Frontal cortex (tissue), 4 donors: Measurements from ENCODE around the gene ZNF554. TPM values are rescaled to one million over a fixed set of nuclear protein-coding genes. Genes with fewer than 3 reads are reported as not detected.
"Not testable (repeated sequence)": the region's sequence is repeated elsewhere in the genome, so short reads cannot be mapped to it uniquely, and the experiment has no call there.

ENCODE experiments used
- DNase-seq, 2 donors: peaks; one replicate each; pipeline ENCODE4 v3.0.0; 2012; ENCODE audit warnings: low spot score in 2 of 2
- FAIRE-seq: peaks from 2 replicates; lab custom pipeline; 2012; peaks lifted over from hg19 to GRCh38; lab: Jason Lieb, UNC
- total RNA-seq: library from RNA; depleted of rRNA; stranded (reverse); fragments of >200 nt; gene quantifications from one replicate; pipeline ENCODE4 v1.2.3, GENCODE V29; 2014
- donor health status: control.
- donor health status: control.
- donor health status: control.

The ZNF554 gene
- total RNA-seq, 1 donor from 2014 or later = 18.3 TPM

DNA sequence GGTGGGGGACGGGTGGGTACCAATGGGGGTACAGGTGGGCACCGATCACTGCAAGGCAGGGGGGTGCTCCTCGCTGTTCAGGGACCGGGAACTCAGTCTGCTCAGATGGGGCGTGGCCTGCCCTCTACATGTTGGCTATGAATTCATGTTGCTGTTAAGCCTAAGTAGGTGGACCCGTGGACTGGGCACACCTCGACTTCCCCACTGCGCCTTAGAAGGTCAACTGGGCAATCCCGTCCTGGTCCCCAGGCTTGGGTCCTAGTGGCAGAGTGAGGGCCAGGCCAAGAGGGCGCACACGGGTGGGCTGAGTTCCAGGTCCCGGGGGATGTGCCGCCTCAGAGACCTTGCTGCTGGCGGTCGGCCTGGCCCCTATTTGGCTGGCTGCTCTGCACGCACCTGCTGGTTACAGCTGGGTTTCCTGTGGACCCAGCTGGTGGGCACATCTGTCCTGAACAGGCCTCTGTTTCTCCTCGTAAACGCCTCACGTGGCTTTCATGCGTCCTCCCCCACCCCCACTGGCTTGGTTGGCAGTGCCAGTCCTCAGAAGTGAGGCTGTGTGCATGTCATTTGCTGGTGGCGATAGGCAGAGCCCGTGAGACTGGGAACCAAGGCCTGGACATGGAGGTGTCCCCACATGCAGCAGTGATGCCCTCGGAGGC, 13.5 kb upstream of the ZNF554 start:
- FAIRE-seq (no peak), DNase-seq (peak in 1 of 2 donors; percentile 27)

DNA sequence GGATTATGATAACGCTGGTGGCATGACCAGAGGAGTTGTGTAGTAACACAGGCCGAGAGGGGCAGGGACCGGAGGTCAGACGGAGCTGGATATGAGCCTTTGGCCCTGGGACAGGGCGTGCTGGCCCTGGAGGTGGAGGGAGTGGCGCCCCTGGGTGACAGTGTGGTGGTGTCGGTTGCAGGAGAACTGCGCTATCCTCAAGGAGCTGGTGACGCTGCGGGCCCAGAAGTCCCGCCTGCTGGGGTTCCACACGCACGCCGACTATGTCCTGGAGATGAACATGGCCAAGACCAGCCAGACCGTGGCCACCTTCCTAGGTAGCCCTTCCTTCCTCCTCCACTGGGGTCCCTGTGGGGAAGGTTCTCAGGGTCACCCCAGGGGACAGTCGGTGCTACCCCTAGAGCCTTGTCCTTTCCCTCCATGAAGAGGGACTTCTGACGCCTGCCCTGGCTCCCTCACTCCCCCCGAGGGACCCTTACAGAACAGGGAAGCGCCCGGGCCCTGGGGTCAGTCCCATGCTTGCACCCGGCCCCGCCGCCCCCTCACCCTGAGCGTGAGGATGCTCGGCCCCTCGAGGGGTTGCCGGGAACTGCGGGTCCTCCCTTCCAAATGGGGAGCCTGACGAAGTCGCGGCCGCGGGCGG, 12.8 kb upstream of the ZNF554 start:
- FAIRE-seq (no peak), DNase-seq (peak in 1 of 2 donors; percentile 37)

DNA sequence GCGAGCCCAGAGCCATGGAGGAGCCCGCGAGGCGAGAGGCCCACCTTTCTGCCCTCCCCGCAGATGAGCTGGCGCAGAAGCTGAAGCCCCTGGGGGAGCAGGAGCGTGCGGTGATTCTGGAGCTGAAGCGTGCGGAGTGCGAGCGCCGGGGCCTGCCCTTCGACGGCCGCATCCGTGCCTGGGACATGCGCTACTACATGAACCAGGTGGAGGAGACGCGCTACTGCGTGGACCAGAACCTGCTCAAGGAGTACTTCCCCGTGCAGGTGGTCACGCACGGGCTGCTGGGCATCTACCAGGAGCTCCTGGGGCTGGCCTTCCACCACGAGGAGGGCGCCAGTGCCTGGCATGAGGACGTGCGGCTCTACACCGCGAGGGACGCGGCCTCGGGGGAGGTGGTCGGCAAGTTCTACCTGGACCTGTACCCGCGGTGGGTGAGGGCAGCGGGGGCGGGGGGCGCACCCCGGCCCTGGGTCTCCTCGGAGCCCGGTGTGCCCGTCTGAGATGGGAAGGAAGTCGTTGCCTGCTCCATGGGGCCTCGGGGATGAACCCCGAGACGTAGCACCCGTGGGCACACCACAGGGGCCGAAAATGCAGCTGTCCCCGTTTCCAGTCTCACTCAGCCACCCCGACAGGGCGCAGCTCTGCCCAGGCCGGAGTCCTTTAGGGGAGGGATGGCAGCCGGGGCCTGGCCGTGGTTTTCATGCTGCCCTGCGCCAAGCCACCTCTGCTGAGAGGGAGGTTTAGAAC, 12.1 kb upstream of the ZNF554 start:
- DNase-seq = peak in 1 of 2 donors; percentile 26
- no peak for FAIRE-seq

DNA sequence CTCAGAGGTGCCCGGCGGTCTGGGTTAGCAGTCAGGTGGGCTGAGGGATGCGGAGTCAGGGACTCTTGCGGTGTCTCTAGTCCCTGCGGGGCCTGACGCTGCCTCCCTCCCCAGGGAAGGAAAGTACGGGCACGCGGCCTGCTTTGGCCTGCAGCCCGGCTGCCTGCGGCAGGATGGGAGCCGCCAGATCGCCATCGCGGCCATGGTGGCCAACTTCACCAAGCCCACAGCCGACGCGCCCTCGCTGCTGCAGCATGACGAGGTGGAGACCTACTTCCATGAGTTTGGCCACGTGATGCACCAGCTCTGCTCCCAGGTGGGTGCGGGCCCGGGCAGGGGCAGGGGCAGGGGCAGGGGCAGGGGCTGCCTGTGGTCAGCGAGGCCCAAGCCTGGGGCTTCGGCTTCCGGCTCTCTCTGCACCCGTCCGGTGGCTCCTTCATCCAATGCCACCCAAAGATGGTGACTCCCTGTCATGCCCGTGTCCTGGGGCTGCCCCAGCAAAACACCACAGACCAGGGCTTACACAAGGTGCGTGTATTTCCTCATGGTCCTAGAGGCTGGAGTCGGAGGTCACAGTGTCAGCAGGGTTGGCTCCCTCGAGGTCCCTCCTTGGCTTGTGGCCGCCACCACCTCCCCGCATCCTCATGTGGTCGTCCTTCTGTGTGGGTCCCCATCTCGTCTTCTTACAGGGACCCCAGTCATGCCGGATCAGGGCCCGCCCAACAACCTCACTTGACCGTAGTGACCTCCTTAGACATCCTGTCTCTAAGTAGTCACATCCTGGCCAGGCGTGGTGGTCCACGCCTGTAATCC, 11.3 kb upstream of the ZNF554 start:
- FAIRE-seq = no peak
- DNase-seq = peak in 1 of 2 donors; percentile 19

DNA sequence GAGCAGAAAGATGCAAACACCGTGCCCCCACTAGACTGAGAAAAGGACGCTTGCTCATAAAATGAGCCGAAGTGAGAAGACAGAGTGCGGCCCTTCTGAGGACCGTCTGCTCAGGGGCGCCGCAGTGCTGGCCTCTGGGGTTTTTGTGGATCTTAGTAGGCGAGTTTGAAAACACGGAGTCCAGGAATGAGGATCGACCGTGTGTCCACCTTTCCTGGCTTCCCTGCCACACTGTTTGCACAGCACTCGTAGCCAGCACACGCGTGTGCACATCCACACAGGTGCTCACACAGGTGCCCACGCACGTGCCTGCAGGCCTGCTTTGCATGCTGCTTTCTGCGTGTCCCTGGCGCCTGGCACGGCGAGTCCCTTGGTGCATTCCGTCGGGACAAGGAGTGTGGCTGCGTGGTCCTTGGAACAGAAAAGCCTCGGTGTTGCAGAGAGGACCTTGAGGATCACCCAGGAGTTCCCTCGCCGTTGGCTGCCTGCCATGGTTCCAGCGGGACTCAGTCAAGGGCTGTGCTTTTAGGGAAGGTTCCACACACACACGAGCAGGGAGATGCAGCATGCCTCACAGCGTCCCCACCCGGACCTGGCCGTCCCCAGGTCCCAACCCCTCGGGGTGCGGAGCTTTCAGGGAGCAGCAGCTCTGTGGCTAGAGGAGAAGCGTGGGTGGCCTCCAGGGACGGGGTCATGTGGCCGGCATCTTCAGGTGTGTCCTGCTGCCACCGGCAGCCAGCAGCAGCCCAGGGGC, 10.1 kb upstream of the ZNF554 start:
- FAIRE-seq (no peak), DNase-seq (peak in 1 of 2 donors; percentile 22)

GRCh38 chr19:2810141-2811091, 9.3 kb upstream of the ZNF554 start:
- DNase-seq (peak; percentile 20 to 25), FAIRE-seq (no peak)

DNA sequence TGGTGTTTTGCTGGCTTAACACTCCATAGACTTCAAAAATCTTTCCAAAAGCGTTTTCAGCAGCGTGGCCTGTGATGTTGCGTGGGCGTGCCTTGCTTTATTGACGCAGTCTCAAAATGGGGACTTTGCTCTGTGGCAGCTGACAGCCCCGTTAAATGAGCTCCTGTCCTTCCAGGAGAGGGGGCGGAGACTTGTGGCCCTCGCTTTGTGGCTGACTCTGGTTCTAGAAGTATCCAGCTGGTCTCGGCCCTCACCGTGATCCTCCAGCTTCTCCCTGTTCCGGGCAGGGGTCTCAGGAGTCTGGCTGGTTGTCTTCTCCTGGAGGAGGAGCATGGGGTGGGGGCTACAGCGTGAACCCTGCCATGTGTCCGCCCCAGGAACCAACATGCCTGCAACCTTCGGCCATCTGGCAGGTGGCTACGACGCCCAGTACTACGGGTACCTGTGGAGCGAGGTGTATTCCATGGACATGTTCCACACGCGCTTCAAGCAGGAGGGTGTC, 8.4 kb upstream of the ZNF554 start:
- peak; percentile 27 to 51 for DNase-seq
- FAIRE-seq = no peak

DNA sequence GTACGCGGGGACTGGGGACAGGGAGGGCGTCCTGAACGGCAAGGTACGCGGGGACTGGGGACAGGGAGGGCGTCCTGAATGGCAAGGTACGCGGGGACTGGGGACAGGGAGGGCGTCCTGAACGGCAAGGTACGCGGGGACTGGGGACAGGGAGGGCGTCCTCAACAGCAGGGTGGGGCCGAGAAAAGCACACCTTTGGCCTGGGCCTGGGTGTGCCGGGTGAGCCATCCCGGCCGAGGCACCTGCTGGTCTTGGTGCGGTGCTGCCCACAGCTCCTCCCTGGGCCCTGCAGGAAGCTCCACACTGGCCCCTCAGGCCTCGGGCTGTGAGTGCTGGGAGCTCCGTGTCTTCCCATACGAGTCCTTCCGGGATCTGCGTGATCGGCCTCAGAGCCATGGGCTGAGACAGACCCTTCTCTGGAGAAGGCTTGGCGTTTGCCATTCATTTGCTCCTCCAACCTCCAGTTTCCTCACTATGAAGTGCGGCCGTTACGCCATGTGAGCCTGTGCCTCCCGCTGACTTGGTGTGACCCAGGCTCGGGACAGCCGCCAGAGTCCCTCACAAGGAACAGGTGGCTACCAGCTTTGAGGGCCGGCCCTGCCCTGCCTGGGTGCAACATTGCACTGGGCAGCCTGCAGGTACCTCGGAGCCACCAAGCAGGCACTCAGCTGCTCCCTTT, 7.8 kb upstream of the ZNF554 start:
- FAIRE-seq = no peak
- DNase-seq = peak in 1 of 2 donors; percentile 15

GRCh38 chr19:2812414-2813234, 7.0 kb upstream of the ZNF554 start:
- DNase-seq = peak in 1 of 2 donors; percentile 28
- no peak for FAIRE-seq

- DNase-seq (peak; percentile 29 to 30), FAIRE-seq (no peak)
These were observed 6.2 kb upstream of the ZNF554 start for GRCh38 chr19:2813235-2814160.

DNA sequence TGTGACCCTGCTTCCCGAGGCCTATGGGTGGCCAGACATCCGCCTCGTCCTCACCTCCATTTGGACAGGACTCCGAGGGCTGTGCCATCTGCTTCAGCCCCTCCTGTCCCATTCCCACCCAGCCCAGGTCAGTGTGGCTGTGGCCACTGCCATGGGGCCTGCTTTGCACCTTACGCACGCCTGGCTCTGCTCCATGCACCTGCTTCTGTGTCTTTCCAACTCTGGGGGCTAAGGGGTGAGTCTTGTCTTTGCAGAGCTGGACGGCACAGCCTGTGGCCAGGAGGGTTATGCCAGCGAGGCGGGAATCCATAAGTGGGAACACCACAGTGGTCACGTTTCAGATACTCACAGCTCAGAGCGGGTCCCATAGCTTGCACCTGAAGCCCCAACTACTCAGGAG, 5.2 kb upstream of the ZNF554 start:
- FAIRE-seq = no peak
- DNase-seq = peak in 1 of 2 donors; percentile 29

- FAIRE-seq (no peak), DNase-seq (peak in 1 of 2 donors; percentile 18)
These were observed 4.5 kb upstream of the ZNF554 start for GRCh38 chr19:2815191-2815614.

DNA sequence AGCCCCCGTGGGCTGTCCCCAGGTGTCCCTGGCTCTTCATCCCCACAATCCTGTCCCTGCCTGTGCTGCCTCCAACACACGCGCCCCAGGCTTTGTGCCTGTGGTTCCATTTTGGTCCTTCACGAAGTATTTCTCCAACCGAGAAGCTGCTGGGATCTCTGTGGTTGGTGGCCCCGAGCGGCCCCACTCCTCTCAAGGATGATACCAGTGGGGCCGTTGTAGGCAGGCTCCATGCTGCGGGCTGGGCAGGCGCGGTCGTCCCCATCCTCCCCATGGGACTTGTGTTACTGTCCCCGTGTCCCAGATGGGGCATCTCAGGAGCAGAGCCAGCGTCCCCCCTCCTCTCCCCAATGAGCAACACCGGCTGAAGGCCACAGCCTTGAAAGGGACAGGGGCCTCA, 3.7 kb upstream of the ZNF554 start:
- DNase-seq (peak in 1 of 2 donors; percentile 39), FAIRE-seq (no peak)

DNA sequence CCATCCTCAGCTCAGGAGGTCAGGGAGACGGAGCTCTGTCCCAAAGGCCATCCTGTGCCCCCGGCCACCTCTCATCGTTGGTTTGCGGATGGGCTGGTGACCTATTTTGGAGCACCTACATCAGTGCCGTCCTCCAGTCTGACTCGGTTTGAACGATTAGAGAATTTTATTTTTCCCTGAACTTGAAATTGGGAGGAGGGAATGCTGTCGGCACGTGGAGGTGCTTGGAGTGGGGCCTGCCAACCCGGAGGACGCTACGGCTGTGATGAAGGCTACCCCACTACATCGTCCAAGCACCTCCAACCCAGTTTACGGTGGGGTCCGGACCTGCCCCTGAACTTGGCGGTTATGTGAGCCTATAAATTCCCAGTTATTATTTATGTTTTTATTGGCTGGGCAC, 3.0 kb upstream of the ZNF554 start:
- no peak for DNase-seq
- FAIRE-seq = no peak

DNA sequence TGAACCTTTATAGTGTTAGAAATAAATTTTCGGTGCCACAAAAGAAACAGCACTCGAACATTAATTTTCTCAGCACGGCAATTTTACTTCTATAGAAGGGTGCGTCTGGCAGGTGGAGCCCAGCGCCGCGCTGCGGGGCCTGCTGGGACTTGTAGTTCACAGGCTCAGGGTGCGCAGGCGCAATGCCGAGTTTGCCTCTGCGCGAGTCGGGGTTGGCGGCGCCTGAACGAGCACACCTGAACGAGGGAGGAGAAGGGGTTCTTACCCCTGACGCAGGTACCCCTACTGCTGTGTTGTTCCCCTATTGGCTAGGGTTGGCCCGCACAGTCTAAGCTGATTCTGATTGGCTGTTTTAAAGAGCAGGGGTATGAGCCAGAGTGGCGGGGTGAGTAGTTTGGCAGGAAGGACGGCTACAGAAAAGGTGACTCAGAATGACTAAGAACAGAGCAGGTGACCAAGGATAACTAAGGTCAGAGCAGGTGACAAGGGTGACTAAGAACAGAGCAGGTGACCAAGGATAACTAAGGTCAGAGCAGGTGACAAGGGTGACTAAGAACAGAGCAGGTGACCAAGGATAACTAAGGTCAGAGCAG, 2.3 kb upstream of the ZNF554 start:
- not testable (repeated sequence) for FAIRE-seq, DNase-seq
